ENCODE results near the gene SPOCK1.

The SPOCK1 gene

GRCh38 chr5:137332296-137332695, 166.8 kb downstream of the SPOCK1 start:
- in situ Hi-C loops (cut with HindIII; ENCODE audit: low pct_ligation_motif_present, low sequenced_read_pairs), result no loop called here
- Histone ChIP-seq H3K36me3 (replicated peaks) (no peaks in the 10 kb centered on the region), H3K27ac (no peak overlapping the region), H3K4me3 (ENCODE audit: low read depth, low read length) (no peak overlapping the region), H3K27me3 (replicated peaks) (no peaks in the 10 kb centered on the region)
- no peak for TF ChIP-seq CTCF (IDR thresholded peaks at IDR 0.05; ENCODE audit: low read depth, low read length, missing control alignments)
- DNase-seq, result no peak

- in situ Hi-C loops (cut with HindIII; ENCODE audit: low pct_ligation_motif_present, low sequenced_read_pairs), result no loop called here
- Histone ChIP-seq H3K27ac (no peak overlapping the region), H3K4me3 (ENCODE audit: low read depth, low read length) (no peak overlapping the region), H3K36me3 (replicated peaks) (no peaks in the 10 kb centered on the region), H3K27me3 (replicated peaks) (no peaks in the 10 kb centered on the region)
- TF ChIP-seq CTCF (IDR thresholded peaks at IDR 0.05; ENCODE audit: low read depth, low read length, missing control alignments), result no peak
- DNase-seq, result no peak
Measured at GRCh38 chr5:137329586-137330296, 169.4 kb downstream of the SPOCK1 start.

GRCh38 chr5:137328991-137329390, 170.1 kb downstream of the SPOCK1 start:
- H3K4me3 ChIP-seq (ENCODE audit: low read depth, low read length), result no peak overlapping the region
- no peak for TF ChIP-seq CTCF (IDR thresholded peaks at IDR 0.05; ENCODE audit: low read depth, low read length, missing control alignments)
- H3K27ac ChIP-seq, result no peak overlapping the region
- H3K36me3 ChIP-seq (replicated peaks), result no peaks in the 10 kb centered on the region
- H3K27me3 ChIP-seq (replicated peaks), result no peaks in the 10 kb centered on the region
- in situ Hi-C loops (cut with HindIII; ENCODE audit: low pct_ligation_motif_present, low sequenced_read_pairs), result no loop called here
- no peak for DNase-seq

GRCh38 chr5:137328463-137328862, 170.7 kb downstream of the SPOCK1 start:
- no peak for DNase-seq
- no peaks in the 10 kb centered on the region for H3K36me3 ChIP-seq (replicated peaks)

GRCh38 chr5:137325721-137326120, 173.4 kb downstream of the SPOCK1 start:
- no peak overlapping the region for H3K4me3 ChIP-seq (ENCODE audit: low read depth, low read length)
- no peaks in the 10 kb centered on the region for H3K27me3 ChIP-seq (replicated peaks)
- in situ Hi-C loops (cut with HindIII; ENCODE audit: low pct_ligation_motif_present, low sequenced_read_pairs), result no loop called here
- no peak for TF ChIP-seq CTCF (IDR thresholded peaks at IDR 0.05; ENCODE audit: low read depth, low read length, missing control alignments)
- no peaks in the 10 kb centered on the region for H3K36me3 ChIP-seq (replicated peaks)
- H3K27ac ChIP-seq, result no peak overlapping the region
- no peak for DNase-seq

More at GRCh38 chr5:137328463-137328862, 170.7 kb downstream of the SPOCK1 start:
- no peak overlapping the region for H3K27ac ChIP-seq
- in situ Hi-C loops (cut with HindIII; ENCODE audit: low pct_ligation_motif_present, low sequenced_read_pairs), result no loop called here
- H3K4me3 ChIP-seq (ENCODE audit: low read depth, low read length), result no peak overlapping the region
- no peaks in the 10 kb centered on the region for H3K27me3 ChIP-seq (replicated peaks)
- TF ChIP-seq CTCF (IDR thresholded peaks at IDR 0.05; ENCODE audit: low read depth, low read length, missing control alignments), result no peak
